Measurements from ENCODE around the gene ZNF320. TPM values are rescaled to one million over a fixed set of nuclear protein-coding genes. Genes with fewer than 3 reads are reported as not detected.
"Not testable (repeated sequence)": the region's sequence is repeated elsewhere in the genome, so short reads cannot be mapped to it uniquely, and the experiment has no call there.

The ZNF320 gene
- total RNA-seq, 1 experiment from 2014 or later: 18.5 TPM

GRCh38 chr19:52857378-52858191, 39.9 kb downstream of the ZNF320 start, which contains the start of gene ZNF468:
ZNF468 (minus strand) TSS chr19:52857619; CDS start chr19:52854272, 3,347 bp downstream.
- POLR2A ChIA-PET (ENCODE audit: unreplicated experiment): not testable (repeated sequence)
- H3K4me3 ChIP-seq: peak within 1 kb of the TSS; percentile 94

DNA sequence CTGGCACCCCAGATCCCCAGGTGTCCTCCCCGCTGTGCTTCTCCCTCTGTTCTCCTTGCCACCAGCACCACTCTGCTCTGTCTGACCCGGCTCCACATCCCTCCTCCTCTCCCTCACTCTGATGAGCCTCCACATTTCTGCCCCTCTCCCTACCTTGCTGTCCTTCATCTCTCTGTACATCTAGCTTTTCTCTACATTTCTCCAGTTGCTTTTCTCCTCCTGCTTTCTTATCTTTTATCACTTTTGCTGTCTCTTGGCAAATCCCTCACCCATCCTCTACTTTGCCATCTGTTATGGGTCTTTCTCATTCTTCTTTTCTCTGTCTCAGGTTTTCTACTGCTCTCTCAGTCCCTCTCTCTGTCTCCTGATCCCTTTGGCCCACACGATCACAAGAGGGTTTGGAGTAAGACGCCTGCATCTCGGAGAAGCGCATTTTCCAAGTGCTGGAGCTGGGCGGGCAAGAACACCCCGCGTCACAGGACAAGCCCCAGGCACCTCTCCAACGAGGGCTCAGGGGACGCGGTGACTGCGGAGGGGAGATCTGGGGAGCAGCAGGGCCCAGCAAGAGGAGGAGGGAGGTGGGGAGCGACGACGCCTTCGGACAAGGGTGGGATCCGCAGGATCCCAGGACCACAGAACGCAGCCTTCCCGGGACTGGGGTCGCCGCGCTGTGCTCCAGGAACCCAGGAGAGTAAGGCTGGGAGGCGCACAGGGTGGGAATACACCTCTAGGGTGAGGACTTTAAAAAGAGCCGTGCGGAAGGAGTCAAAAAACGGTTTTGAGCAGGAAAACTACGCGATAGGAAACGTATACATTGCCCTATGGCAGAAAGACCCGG, 40.7 kb downstream of the ZNF320 start:
- peaks cover 36% of the 10 kb centered on the region for H3K9me3 ChIP-seq (ENCODE audit: insufficient read depth, low read depth)
- H3F3A ChIP-seq (ENCODE audit: insufficient read depth, low read depth); H3K4me1 ChIP-seq (replicated peaks; ENCODE audit: insufficient read depth); H4K20me1 ChIP-seq (ENCODE audit: insufficient read depth); POLR2A ChIA-PET (ENCODE audit: unreplicated experiment); H3K27me3 ChIP-seq (ENCODE audit: insufficient read depth, low read depth); H3K79me2 ChIP-seq (ENCODE audit: low read depth); H3K9me2 ChIP-seq (ENCODE audit: insufficient read depth); CTCF ChIA-PET: not testable (repeated sequence)
- peak overlapping the region; percentile 44 for H3K27ac ChIP-seq
- H3K36me3 ChIP-seq (ENCODE audit: low read depth): peaks cover 32% of the 10 kb centered on the region
- peak overlapping the region; percentile 94 for H3K4me3 ChIP-seq
- H3K4me2 ChIP-seq: peak overlapping the region; percentile 96
- H2AFZ ChIP-seq: peak overlapping the region; percentile 86
- intact Hi-C loops (cut with micrococcal nuclease; ENCODE audit: unreplicated experiment): loop anchor here (2.0 to 5.0 kb wide), 2 partner anchors 41 to 86 kb away; partner anchors contain the start of gene ZNF320
- BruUV-seq (replicated peaks): TSS peak; percentile 78
- peak in 1 of 2 experiments; percentile 6 for DNase-seq

More at GRCh38 chr19:52857378-52858191, 39.9 kb downstream of the ZNF320 start, which contains the start of gene ZNF468:
- Histone ChIP-seq H3K4me2 (peak within 1 kb of the TSS; percentile 96), H3K36me3 (ENCODE audit: low read depth) (peaks cover 25% of the 10 kb centered on the region), H3K27ac (peak within 1 kb of the TSS; percentile 44), H3K9me3 (ENCODE audit: insufficient read depth, low read depth) (peaks cover 34% of the 10 kb centered on the region), H2AFZ (peak within 1 kb of the TSS; percentile 86)
- H3K9me2 ChIP-seq (ENCODE audit: insufficient read depth); CTCF ChIA-PET; H3K27me3 ChIP-seq (ENCODE audit: insufficient read depth, low read depth); H3F3A ChIP-seq (ENCODE audit: insufficient read depth, low read depth); H3K4me1 ChIP-seq (replicated peaks; ENCODE audit: insufficient read depth); H3K79me2 ChIP-seq (ENCODE audit: low read depth); BruUV-seq (replicated peaks); H4K20me1 ChIP-seq (ENCODE audit: insufficient read depth): not testable (repeated sequence)
- intact Hi-C loops (cut with micrococcal nuclease; ENCODE audit: unreplicated experiment): loop anchor here (2.0 to 5.0 kb wide), 2 partner anchors 40 to 85 kb away; partner anchors contain the start of gene ZNF320
- DNase-seq: peak; percentile 66 to 83

Other genes with a start within 250 kb of the ZNF320 start
- 25.5 and 26.2 TPM in 2 replicates for gene ZNF611, start 162.6 kb downstream of the ZNF320 start, total RNA-seq (2021)
- gene ZNF600, start 110.8 kb downstream of the ZNF320 start, total RNA-seq (2021): 21.4 and 27.9 TPM in 2 replicates
- 18.3 and 29.5 TPM in 2 replicates for gene ZNF28, start 76.0 kb downstream of the ZNF320 start, total RNA-seq (2021)
- 19.5 and 29.0 TPM in 2 replicates for gene ZNF468, start 40.0 kb downstream of the ZNF320 start, total RNA-seq (2021)
- gene ZNF888, start 25.8 kb upstream of the ZNF320 start, total RNA-seq (2021): 10.8 and 14.5 TPM in 2 replicates
- gene ZNF816, start 65.2 kb upstream of the ZNF320 start, total RNA-seq (2021): 11.8 and 13.8 TPM in 2 replicates
- gene ERVV-1, start 116.3 kb upstream of the ZNF320 start, total RNA-seq (2021): not detected in 2 replicates
- 0.28 TPM in 1 of 2 replicates, not detected in the other for gene ERVV-2, start 147.1 kb upstream of the ZNF320 start, total RNA-seq (2021)
- 25.1 and 27.4 TPM in 2 replicates for gene ZNF160, start 205.8 kb upstream of the ZNF320 start, total RNA-seq (2021)
- gene ZNF415, start 235.3 kb upstream of the ZNF320 start, total RNA-seq (2021): 9.6 and 12.9 TPM in 2 replicates